ENCODE measurements around the gene COL12A1. TPM values are rescaled to one million over a fixed set of nuclear protein-coding genes. Genes with fewer than 3 reads are reported as not detected.

Gene COL12A1
- total and polyA plus RNA-seq, 9 donors: 134 to 277 (median 168) TPM

- intact Hi-C loops (cut with DNase I): no loop called here
- Histone ChIP-seq H3K27ac (no peak overlapping the region), H3K27me3 (no peaks in the 10 kb centered on the region), H3K4me3 (no peak overlapping the region), H3K9me3 (no peaks in the 10 kb centered on the region), H3K36me3 (no peaks in the 10 kb centered on the region), H3K4me1 (ENCODE audit: insufficient read depth) (peaks cover 7% of the 10 kb centered on the region)
- DNase-seq: no peak
- TF ChIP-seq EP300 (IDR thresholded peaks at IDR 0.05) (no peak), POLR2A (IDR thresholded peaks at IDR 0.05) (no peak)
- 98 to 100% (median 100%) methylated on average over 1 of the region's 1 CpG for WGBS, 3 donors
These were observed 61.5 kb downstream of the COL12A1 start for GRCh38 chr6:75144386-75144785.

- Histone ChIP-seq H3K4me1 (ENCODE audit: insufficient read depth) (peaks cover 2% of the 10 kb centered on the region), H3K36me3 (no peaks in the 10 kb centered on the region), H3K27me3 (no peaks in the 10 kb centered on the region), H3K4me3 (no peak overlapping the region), H3K27ac (no peak overlapping the region), H3K9me3 (no peaks in the 10 kb centered on the region)
- TF ChIP-seq EP300 (IDR thresholded peaks at IDR 0.05) (no peak), POLR2A (IDR thresholded peaks at IDR 0.05) (no peak)
- WGBS, 3 donors: 51 to 70% (median 59%) methylated on average over 3 of the region's 3 CpGs
- DNase-seq: no peak
- intact Hi-C loops (cut with DNase I): no loop called here
These were observed 62.7 kb downstream of the COL12A1 start for GRCh38 chr6:75143191-75143590.

- Histone ChIP-seq H3K4me1 (ENCODE audit: insufficient read depth) (peaks cover 2% of the 10 kb centered on the region), H3K4me3 (no peak overlapping the region), H3K27me3 (no peaks in the 10 kb centered on the region), H3K36me3 (no peaks in the 10 kb centered on the region), H3K27ac (no peak overlapping the region), H3K9me3 (no peaks in the 10 kb centered on the region)
- WGBS, 3 donors: 76 to 91% (median 81%) methylated on average over 2 of the region's 2 CpGs
- no peak for TF ChIP-seq POLR2A (IDR thresholded peaks at IDR 0.05)
- no peak for TF ChIP-seq EP300 (IDR thresholded peaks at IDR 0.05)
- TF ChIP-seq CTCF (IDR thresholded peaks at IDR 0.05): no peak
- intact Hi-C loops (cut with DNase I): no loop called here
- DNase-seq: no peak
These were observed 63.1 kb downstream of the COL12A1 start for GRCh38 chr6:75142721-75143120.

- no peak overlapping the region for H3K4me3 ChIP-seq
- TF ChIP-seq CTCF (IDR thresholded peaks at IDR 0.05) (no peak), EP300 (IDR thresholded peaks at IDR 0.05) (no peak), POLR2A (IDR thresholded peaks at IDR 0.05) (no peak)
- WGBS, 3 donors: 71 to 94% (median 90%) methylated on average over 3 of the region's 3 CpGs
- H3K27me3 ChIP-seq: no peaks in the 10 kb centered on the region
- H3K4me1 ChIP-seq (ENCODE audit: insufficient read depth): no peaks in the 10 kb centered on the region
- intact Hi-C loops (cut with DNase I): no loop called here
- DNase-seq: no peak
- no peak overlapping the region for H3K27ac ChIP-seq
- H3K9me3 ChIP-seq: no peaks in the 10 kb centered on the region
- H3K36me3 ChIP-seq: no peaks in the 10 kb centered on the region
These were observed 70.0 kb downstream of the COL12A1 start for GRCh38 chr6:75135876-75136275.

- 57 to 68% (median 60%) methylated on average over 6 of the region's 6 CpGs for WGBS, 3 donors
- Histone ChIP-seq H3K4me3 (no peak overlapping the region), H3K4me1 (ENCODE audit: insufficient read depth) (peaks cover 3% of the 10 kb centered on the region), H3K27ac (no peak overlapping the region), H3K36me3 (no peaks in the 10 kb centered on the region), H3K9me3 (no peaks in the 10 kb centered on the region), H3K27me3 (no peaks in the 10 kb centered on the region)
- TF ChIP-seq CTCF (IDR thresholded peaks at IDR 0.05) (no peak), EP300 (IDR thresholded peaks at IDR 0.05) (no peak), POLR2A (IDR thresholded peaks at IDR 0.05) (no peak)
- no peak for DNase-seq
- intact Hi-C loops (cut with DNase I): no loop called here
These were observed 70.4 kb downstream of the COL12A1 start for GRCh38 chr6:75135450-75135849.
